ENCODE data around the gene MFAP3L.

Gene MFAP3L

GRCh38 chr4:170015285-170015684 lies 10.9 kb downstream of the MFAP3L start:
- DNase-seq = no peak

GRCh38 chr4:170014359-170015011 lies 11.7 kb downstream of the MFAP3L start:
- no peak for DNase-seq

- DNase-seq = no peak
Measured at GRCh38 chr4:170012629-170012958, 13.6 kb downstream of the MFAP3L start.

- DNase-seq = no peak
Measured at GRCh38 chr4:170011921-170012628, 14.1 kb downstream of the MFAP3L start.

GRCh38 chr4:170009291-170009690 lies 16.9 kb downstream of the MFAP3L start:
- no peak for DNase-seq

GRCh38 chr4:170008801-170009200 lies 17.4 kb downstream of the MFAP3L start:
- DNase-seq = no peak

- peak; percentile 3 for DNase-seq
Measured at GRCh38 chr4:170008371-170008770, 17.8 kb downstream of the MFAP3L start.

- DNase-seq = no peak
Measured at GRCh38 chr4:170007113-170007512, 19.1 kb downstream of the MFAP3L start.

- DNase-seq = no peak
Measured at GRCh38 chr4:170005472-170005871, 20.7 kb downstream of the MFAP3L start.

GRCh38 chr4:170004651-170005295 lies 21.4 kb downstream of the MFAP3L start:
- DNase-seq = no peak

- DNase-seq = no peak
Measured at GRCh38 chr4:170003071-170004070, 22.8 kb downstream of the MFAP3L start.

- no peak for DNase-seq
Measured at GRCh38 chr4:170001745-170002267, 24.4 kb downstream of the MFAP3L start.

GRCh38 chr4:170001011-170001744 lies 25.0 kb downstream of the MFAP3L start:
- DNase-seq = no peak

- no peak for DNase-seq
Measured at GRCh38 chr4:169999923-170000322, 26.3 kb downstream of the MFAP3L start.

GRCh38 chr4:169998981-169999380 lies 27.2 kb downstream of the MFAP3L start:
- no peak for DNase-seq

GRCh38 chr4:169996379-169997240 lies 29.6 kb downstream of the MFAP3L start:
- no peak for DNase-seq

GRCh38 chr4:169993531-169993930 lies 32.7 kb downstream of the MFAP3L start:
- DNase-seq = no peak

- no peak for DNase-seq
Measured at GRCh38 chr4:169988252-169988651, 37.9 kb downstream of the MFAP3L start.

GRCh38 chr4:169987327-169988228 lies 38.6 kb downstream of the MFAP3L start:
- DNase-seq = no peak

- DNase-seq = no peak
Measured at GRCh38 chr4:169986369-169986768, 39.8 kb downstream of the MFAP3L start.
